HepG2 (cell line): ENCODE measurements around the gene SLC25A10. TPM values are rescaled to one million over a fixed set of nuclear protein-coding genes. Genes with fewer than 3 reads are reported as not detected.

ENCODE experiments used
- HIVEP1 ChIP-seq: sonication (generic); formaldehyde crosslinking; IDR thresholded peaks from 2 replicates; pipeline ENCODE4 v1.4.0; 2020; ENCODE audit warnings: mild to moderate bottlenecking, missing genetic modification reagents
- MAFF ChIP-seq: IDR thresholded peaks from 2 replicates; pipeline ENCODE4 v1.6.1; 2011; ENCODE audit warnings: low read depth, low read length, improper control_type of control experiment
- MLXIP ChIP-seq: sonication (generic); formaldehyde crosslinking; IDR thresholded peaks from 2 replicates; pipeline ENCODE4 v1.9.0; 2021; ENCODE audit warnings: missing genetic modification reagents, borderline replicate concordance
- ONECUT2 ChIP-seq: sonication (generic); formaldehyde crosslinking; IDR thresholded peaks from 2 replicates; pipeline ENCODE4 v1.4.0; 2020; ENCODE audit warnings: missing genetic modification reagents
- SP1 ChIP-seq, 2 experiments: fragments of 450-650 bp in 1 of 2; sonication (generic) in 1 of 2; formaldehyde crosslinking in 1 of 2; IDR thresholded peaks; 2 replicates each; pipeline versions ENCODE4 v1.4.0 to v1.6.1; 2016 to 2020; ENCODE audit warnings: missing genetic modification reagents in 1 of 2
- STAT6 ChIP-seq: sonication (generic); formaldehyde crosslinking; IDR thresholded peaks from 2 replicates; pipeline ENCODE4 v1.4.0; 2020; ENCODE audit warnings: missing genetic modification reagents, mild to moderate bottlenecking, borderline replicate concordance
- TBP ChIP-seq: sonication (generic); formaldehyde crosslinking; IDR thresholded peaks from 2 replicates; pipeline ENCODE4 v1.5.0; 2020; ENCODE audit warnings: missing genetic modification reagents
- THAP11 ChIP-seq: IDR thresholded peaks from 2 replicates; pipeline ENCODE4 v1.6.1; 2016; ENCODE audit warnings: missing biosample characterization, missing genetic modification reagents
- ZBTB44 ChIP-seq: sonication (generic); formaldehyde crosslinking; IDR thresholded peaks from 2 replicates; pipeline ENCODE4 v1.4.0; 2020; ENCODE audit warnings: missing genetic modification reagents
- ZBTB7A ChIP-seq: sonication (generic); formaldehyde crosslinking; IDR thresholded peaks from 2 replicates; pipeline ENCODE4 v1.8.0; 2022; ENCODE audit warnings: mild to moderate bottlenecking, missing genetic modification reagents
- ZHX2 ChIP-seq, 2 experiments: sonication (generic) in 1 of 2; formaldehyde crosslinking in 1 of 2; IDR thresholded peaks; 2 replicates each; pipeline versions ENCODE4 v1.6.1 to v1.9.0; 2014 to 2022; ENCODE audit warnings: antibody characterized with exemption in 1 of 2, borderline replicate concordance in 1 of 2, inconsistent platforms in 1 of 2, low read depth in 1 of 2, missing genetic modification reagents in 1 of 2
- ZNF136 ChIP-seq: sonication (generic); formaldehyde crosslinking; IDR thresholded peaks from 2 replicates; pipeline ENCODE4 v1.8.1; 2022; ENCODE audit warnings: low read depth, mild to moderate bottlenecking, moderate library complexity, missing genetic modification reagents
- ZNF543 ChIP-seq: sonication (generic); formaldehyde crosslinking; IDR thresholded peaks from 2 replicates; pipeline ENCODE4 v1.4.0; 2020; ENCODE audit warnings: mild to moderate bottlenecking, missing genetic modification reagents
- polyA plus RNA-seq, 8 experiments: library from polyadenylated mRNA; depleted of rRNA in 3 of 8; stranded (reverse) in 7 of 8; unstranded in 1 of 8; fragments of >200 nt; fragmentation: Illumina TruSeq in 4 of 8; extraction: Trizol in 4 of 8; gene quantifications; 2 replicates each; pipeline versions ENCODE4 v1.2.1 to v1.2.3, GENCODE V29; 2011 to 2016; ENCODE audit warnings: low read depth in 4 of 8, missing spikeins in 1 of 8, mixed read lengths in 1 of 8; ENCODE audit not compliant: insufficient read depth in 1 of 8
- total RNA-seq, 5 experiments: library from RNA; depleted of rRNA; stranded (reverse); fragments of >200 nt; fragmentation: Illumina TruSeq; extraction: Trizol; gene quantifications; 2 replicates each; pipeline ENCODE4 v1.2.3, GENCODE V29; 2016; ENCODE audit warnings: low read depth in 1 of 5

Gene SLC25A10
- total and polyA plus RNA-seq, 2 of the 13 experiments (the other 11 are each of a cell fraction or from before 2014, with no cell fraction given): 46.5 to 140 TPM

GRCh38 chr17:81702934-81703746 is 8.9 kb upstream of the SLC25A10 start, which contains the start of gene MRPL12 (continued):
- TF ChIP-seq TBP (CRISPR knock-in tag): no peak
- peak; percentile 91 for TF ChIP-seq ZBTB7A (CRISPR knock-in tag)
- TF ChIP-seq ZNF136 (CRISPR knock-in tag): no peak; the same call in 1 of the 2 replicates
- TF ChIP-seq HIVEP1 (CRISPR knock-in tag): no peak; the same call in 1 of the 2 replicates
- no peak; the same call in 1 of the 2 replicates for TF ChIP-seq STAT6 (CRISPR knock-in tag)
- TF ChIP-seq ZBTB44 (CRISPR knock-in tag): peak; percentile 73; the same call in 1 of the 2 replicates
- TF ChIP-seq THAP11: peak; percentile 96
- TF ChIP-seq SP1 (IDR thresholded peaks at IDR 0.05): no peak
- TF ChIP-seq SP1 (CRISPR knock-in tag; IDR thresholded peaks at IDR 0.05): peak; percentile 69
- peak; percentile 40; the same call in 1 of the 2 replicates for TF ChIP-seq ONECUT2 (CRISPR knock-in tag)
- TF ChIP-seq ZHX2 (IDR thresholded peaks at IDR 0.05; ENCODE audit: low read depth): peak; percentile 92
- peak; percentile 43; the same call in 1 of the 2 replicates for TF ChIP-seq ZHX2 (CRISPR knock-in tag; IDR thresholded peaks at IDR 0.05; ENCODE audit: borderline replicate concordance)
- peak; percentile 94 for TF ChIP-seq ZNF543 (CRISPR knock-in tag)
- TF ChIP-seq MLXIP (CRISPR knock-in tag): peak; percentile 37; the same call in 1 of the 2 replicates
- no peak for TF ChIP-seq MAFF
